GM13976 (cell line): Measurements from ENCODE around the gene CAPN5.

ENCODE experiments used
- DNase-seq: peaks from one replicate; pipeline ENCODE4 v3.0.0; 2012; ENCODE audit warnings: low spot score
- in situ Hi-C: fragments of 300-500 bp; cut with MboI; formaldehyde crosslinking; loops from one replicate; pipeline ENCODE4 v1.12.0; 2022; ENCODE audit warnings: low sequenced_read_pairs, mixed read lengths, inconsistent platforms; ENCODE audit not compliant: unreplicated experiment
- TF ChIP-seq, protein P1 (sequence below): IDR thresholded peaks from 2 replicates; pipeline ENCODE4 v1.5.1; 2012; ENCODE audit warnings: borderline replicate concordance, mild to moderate bottlenecking; ENCODE audit not compliant: insufficient read depth; ENCODE audit errors: extremely low read depth, missing control alignments, control extremely low read depth

The CAPN5 gene

DNA sequence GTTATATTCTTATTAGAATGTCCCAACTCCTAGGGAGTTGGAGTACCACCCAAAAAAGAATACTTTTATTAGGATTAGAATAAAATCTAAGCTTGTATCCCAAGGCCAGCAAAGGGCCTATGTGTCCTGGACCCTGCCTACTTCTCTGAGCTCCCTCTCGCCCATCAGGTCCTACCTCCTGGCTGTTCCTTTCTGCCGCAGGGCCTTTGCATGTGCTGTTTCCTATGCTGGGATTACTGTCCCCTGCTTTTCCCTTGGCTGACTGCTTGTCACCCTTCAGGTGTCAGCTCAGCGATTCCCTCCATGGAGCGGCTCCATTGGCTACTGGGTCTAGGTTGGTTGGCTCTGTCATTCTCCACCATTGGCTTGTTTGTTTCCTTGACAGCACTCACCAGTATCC lies 74.7 kb downstream of the CAPN5 start:
- no peak for DNase-seq
- TF ChIP-seq, protein P1, sequence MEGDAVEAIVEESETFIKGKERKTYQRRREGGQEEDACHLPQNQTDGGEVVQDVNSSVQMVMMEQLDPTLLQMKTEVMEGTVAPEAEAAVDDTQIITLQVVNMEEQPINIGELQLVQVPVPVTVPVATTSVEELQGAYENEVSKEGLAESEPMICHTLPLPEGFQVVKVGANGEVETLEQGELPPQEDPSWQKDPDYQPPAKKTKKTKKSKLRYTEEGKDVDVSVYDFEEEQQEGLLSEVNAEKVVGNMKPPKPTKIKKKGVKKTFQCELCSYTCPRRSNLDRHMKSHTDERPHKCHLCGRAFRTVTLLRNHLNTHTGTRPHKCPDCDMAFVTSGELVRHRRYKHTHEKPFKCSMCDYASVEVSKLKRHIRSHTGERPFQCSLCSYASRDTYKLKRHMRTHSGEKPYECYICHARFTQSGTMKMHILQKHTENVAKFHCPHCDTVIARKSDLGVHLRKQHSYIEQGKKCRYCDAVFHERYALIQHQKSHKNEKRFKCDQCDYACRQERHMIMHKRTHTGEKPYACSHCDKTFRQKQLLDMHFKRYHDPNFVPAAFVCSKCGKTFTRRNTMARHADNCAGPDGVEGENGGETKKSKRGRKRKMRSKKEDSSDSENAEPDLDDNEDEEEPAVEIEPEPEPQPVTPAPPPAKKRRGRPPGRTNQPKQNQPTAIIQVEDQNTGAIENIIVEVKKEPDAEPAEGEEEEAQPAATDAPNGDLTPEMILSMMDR = no peak
- in situ Hi-C loops = no loop called here

DNA sequence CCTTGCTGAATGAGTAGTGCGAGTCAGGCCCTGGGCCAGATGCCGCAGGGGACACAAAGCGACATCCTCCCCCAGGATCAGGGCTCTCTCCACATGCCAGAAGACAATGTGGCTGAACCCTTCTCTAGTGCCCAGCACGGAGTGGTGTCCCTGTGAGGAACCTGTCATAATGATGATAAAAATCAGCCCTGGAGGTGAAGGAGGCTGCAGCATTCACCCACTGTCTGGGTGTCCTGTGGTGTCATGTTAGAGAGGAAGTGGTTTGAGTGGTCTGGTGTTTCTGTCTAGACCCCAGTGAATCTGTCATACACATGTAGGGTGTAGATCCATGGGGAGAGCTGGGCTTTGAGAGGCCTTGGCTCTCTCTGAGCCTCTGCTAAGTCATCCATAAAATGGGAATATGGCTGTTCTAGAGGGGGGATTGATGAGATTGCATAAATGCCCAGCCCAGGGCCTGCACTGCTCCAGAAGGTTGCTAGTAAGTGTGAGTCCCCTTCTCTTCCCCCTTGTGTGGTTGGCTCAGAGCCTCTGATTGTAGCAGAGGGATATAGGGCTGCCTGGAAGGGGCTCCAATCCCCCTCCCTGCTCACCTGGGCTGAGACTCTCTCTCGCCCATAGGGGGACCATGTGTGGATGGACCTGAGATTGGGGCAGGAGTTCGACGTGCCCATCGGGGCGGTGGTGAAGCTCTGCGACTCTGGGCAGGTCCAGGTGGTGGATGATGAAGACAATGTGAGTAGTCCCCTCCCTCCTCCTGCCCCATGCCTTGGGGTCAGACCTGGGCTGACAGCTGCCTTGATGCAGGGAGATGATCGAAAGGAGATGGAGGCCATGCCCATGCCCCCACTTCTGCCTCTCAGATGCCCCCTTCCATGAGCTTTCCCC lies 75.6 kb downstream of the CAPN5 start:
- in situ Hi-C loops = no loop called here
- TF ChIP-seq, protein P1 = no peak
- DNase-seq = no peak

DNA sequence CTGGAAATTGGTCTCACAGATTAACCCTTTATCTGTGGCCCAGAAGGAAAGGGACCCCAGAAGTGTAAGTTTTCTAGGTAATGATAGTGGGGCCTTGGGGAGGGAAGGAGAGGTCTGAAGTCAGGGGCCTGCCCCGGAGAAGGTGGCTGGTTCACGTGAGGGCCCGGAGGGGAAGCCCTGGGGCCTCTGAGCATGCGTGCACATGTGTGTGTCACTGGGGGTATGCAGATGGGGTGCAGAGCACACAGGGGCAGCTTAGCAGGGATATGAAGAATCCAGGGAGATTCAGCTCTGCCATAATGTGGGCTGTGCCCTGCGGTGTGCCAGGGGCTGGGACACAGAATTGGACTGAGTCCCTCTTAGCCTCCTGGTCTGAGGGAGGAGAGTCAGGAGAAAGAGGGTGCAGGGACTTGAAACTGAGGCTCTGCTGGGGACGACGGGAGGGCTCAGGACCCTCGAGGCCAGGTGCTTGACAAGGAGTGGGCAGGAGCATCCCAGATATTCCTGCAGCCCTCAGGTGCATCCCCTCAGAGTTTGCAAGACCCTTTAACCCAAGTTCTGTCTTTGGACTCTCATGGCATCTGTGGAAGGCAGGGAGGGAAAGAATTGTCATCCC lies 76.7 kb downstream of the CAPN5 start:
- no peak for DNase-seq
- in situ Hi-C loops = no loop called here
- TF ChIP-seq, protein P1 = no peak

DNA sequence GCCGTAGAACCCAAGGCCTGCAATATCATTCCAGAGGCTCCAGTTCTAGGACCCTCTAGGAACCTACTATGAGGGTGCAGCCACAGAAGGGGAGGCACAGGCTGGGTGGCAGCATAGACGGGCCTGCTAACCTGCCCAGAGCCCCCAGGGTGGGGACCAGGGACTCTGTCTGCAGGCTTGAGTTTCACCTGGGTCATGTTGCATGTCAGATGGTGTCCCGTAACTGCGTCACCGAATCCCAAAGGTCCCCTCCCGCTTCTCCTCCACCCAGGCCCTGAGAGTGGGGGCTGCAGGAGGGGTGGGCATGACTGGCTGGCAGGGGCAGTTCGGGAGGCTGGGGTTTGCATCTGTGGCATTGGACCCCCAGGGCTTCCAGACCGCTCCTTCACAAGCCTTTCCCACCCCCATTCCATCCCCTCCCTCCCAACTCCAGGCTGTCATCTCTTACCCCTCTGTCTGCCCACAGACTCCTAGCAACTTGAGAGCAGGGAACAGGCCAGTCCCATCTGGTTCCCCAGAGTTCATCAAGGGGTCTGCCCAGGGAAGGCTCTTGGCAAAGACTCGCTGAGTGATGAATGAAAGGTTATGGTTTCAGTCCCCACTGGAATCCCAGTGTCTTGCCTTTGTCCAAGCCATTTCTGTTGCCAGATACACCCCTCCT lies 77.6 kb downstream of the CAPN5 start:
- in situ Hi-C loops = no loop called here
- TF ChIP-seq, protein P1 = no peak
- DNase-seq = no peak

DNA sequence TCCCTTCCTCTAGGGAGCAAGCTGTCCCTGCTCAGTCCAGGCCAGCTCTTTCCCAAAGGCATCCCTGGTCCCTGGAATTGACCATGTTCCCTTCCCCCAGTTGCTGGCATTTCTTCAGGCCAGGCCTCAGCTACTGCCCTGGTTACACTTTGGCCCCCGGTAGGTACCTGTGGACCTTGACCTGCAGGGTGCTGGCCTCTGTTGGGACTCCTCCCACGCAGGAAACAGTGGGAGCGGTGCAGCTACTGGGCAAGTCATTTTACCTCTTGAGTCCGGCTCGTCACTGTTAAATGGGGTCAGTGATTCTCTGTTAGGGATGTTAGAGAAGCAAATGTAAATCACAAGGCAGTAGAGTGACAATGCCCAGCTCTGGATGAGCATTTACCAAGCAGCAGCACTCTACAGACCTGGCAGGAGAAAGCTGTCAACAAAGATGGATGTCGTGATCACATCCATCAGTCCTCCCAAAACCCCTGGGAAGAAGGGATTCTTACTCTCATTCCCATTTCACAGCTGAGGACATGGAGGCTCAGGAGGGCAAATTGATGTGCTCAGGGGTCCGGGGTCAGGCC lies 78.2 kb downstream of the CAPN5 start:
- in situ Hi-C loops = no loop called here
- no peak for DNase-seq
- TF ChIP-seq, protein P1 = no peak

DNA sequence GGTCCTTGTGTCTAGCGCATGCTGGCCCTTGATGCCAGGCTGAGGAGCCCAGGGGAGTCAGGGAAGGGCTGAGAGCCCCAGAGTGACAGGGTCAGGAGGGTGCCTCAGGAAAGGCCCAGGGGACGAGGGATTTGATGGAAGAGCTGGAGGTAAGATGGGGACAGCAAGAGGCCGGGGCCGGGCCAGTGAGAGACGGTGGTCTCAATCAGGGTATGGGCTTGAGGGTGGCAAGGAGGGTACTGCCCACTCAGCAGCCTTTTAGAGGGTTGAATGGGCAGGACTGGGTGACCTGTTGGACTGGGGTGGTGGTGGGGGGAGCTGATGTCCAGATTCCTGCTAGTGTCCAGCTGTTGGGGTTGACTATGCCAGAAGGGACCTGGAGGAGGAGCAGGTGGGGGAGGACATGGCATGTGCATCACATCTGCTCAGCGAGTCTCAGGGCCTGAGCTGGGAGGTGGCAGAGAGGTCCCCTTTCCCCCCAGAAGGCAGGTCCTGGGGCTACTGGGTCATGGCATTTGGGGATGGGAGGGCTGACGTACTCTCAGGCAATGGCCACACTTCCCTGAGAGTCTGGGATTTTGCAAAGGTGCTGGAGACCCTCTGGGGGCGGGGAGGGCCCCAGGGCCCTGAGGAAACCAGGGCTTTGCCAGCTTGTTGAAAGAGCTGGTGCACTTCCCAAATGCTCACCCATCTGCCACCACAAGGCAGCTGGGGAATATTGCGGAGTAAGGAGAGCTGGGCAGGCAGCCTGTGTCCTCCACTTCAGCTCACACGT lies 79.7 kb downstream of the CAPN5 start:
- no peak for DNase-seq
- TF ChIP-seq, protein P1 = no peak
- in situ Hi-C loops = no loop called here
